HG02884 (cell line): ENCODE data around the gene FAF2.
"Not testable (repeated sequence)": the region's sequence is repeated elsewhere in the genome, so short reads cannot be mapped to it uniquely, and the experiment has no call there.

Experiments
- ATAC-seq: cut with Tn5 transposase; IDR thresholded peaks from one replicate; pipeline ENCODE4 v1.9.1; 2021; ENCODE audit warnings: mild to moderate bottlenecking, moderate library complexity; ENCODE audit not compliant: unreplicated experiment

The FAF2 gene

DNA sequence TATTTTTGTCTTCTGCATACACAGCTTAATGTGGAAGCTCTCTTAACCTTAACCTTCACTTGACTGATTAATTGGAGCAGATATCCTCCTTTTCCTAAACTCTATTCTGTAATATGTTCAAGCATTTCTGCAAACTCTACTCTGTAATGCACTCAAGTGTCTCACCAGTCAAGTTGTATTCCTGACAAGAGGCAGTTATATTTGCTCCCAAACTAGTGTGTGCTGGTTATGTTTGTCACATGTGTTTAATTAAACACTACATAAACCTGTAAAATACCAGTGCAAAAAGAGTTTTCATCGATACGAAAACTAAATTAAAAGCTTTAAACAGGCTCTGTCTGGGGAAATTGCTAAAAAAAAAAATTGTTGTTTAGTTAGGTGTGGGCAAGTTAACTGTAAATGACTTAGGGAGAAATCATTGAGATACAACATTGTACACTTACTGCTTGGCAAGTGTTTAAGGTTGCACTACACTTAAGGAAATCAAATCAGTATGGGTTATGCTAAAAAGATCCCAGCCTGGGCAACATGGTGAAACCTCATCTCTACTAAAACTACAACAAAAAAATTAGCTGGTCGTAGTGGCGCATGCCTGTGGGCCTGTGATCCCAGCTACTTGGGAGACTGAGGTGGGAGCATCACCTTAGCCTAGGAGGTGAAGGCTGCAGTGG lies 6.7 kb downstream of the FAF2 start:
- no peak for ATAC-seq

- ATAC-seq: no peak
These were observed 10.8 kb downstream of the FAF2 start for GRCh38 chr5:176458904-176459561.

- no peak for ATAC-seq
These were observed 13.2 kb downstream of the FAF2 start for GRCh38 chr5:176461349-176461748.

GRCh38 chr5:176463113-176463764 lies 15.1 kb downstream of the FAF2 start:
- no peak for ATAC-seq

- ATAC-seq: no peak
These were observed 18.2 kb downstream of the FAF2 start for GRCh38 chr5:176466245-176466871.

DNA sequence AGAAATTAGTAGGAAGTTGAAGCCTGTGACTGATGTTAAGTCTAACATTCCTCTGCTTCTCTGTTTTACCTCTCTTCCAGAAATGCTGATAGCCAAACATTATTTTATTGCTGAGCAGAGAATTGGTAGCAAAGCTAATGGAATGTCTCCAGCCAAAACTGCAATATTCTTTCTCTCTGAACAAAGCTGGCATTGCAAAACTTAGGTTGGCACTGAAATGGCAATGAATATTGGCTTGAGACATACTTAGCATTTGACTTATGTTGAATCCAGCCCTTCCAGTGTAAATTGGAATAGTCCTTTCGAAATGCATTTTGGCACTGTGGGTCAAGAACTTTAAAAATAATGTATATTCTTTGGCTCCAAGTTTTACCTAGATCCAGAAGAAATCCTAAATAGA lies 21.1 kb downstream of the FAF2 start:
- ATAC-seq: no peak

GRCh38 chr5:176470539-176470938 lies 22.4 kb downstream of the FAF2 start:
- ATAC-seq: no peak

DNA sequence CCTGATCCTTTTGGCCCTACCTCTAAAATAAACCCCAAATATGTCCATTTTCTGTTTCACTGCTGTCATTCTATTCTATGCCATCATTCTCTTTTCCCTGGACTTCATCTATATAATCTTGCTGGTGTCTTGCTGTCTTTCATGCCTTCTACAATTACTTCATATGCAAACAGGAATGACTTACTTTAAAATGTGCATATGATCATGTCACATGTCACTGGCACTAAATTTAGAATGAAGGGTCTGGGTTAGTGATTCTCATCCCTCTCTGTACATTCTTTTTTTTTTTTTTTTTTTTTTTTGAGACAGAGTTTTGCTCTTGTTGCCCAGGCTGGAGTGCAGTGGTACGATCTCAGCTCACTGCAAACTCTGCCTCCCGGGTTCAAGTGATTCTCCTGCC lies 22.9 kb downstream of the FAF2 start:
- no peak for ATAC-seq

DNA sequence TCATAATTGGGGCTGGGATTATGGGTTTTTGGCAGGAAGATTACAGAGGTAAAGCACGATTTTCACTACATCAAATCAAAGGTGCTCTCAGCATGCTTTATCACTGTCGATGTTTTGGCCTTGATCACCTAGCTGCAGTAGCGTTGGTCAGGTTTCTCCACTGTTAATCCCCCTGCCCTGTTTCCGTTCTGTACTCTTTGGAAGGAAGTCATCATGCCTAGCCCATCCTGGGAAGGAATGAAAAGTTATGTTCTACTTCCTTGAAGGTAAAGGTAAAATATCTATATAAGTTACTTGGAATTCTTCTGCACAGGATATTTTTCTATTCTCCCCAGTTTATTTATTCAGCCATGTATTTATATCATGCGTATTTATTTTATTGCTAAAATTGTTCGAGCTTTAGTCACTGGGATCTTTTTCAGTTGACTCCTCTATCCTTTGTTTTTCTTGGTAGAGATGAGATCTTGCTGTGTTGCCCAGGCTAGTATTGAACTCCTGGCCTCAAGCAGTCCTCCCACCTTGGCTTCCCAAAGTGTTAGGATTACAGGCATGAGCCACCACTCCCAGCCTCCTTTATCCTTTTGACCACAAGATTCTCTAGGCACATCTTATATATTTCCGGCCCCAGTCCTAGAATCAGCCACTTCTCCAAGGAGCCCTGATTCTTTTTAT lies 25.3 kb downstream of the FAF2 start:
- ATAC-seq: no peak

- no peak for ATAC-seq
These were observed 26.3 kb downstream of the FAF2 start for GRCh38 chr5:176474476-176474875.

- no peak for ATAC-seq
These were observed 33.5 kb downstream of the FAF2 start for GRCh38 chr5:176481711-176482110.

GRCh38 chr5:176485176-176485575 lies 37.0 kb downstream of the FAF2 start:
- ATAC-seq: no peak

DNA sequence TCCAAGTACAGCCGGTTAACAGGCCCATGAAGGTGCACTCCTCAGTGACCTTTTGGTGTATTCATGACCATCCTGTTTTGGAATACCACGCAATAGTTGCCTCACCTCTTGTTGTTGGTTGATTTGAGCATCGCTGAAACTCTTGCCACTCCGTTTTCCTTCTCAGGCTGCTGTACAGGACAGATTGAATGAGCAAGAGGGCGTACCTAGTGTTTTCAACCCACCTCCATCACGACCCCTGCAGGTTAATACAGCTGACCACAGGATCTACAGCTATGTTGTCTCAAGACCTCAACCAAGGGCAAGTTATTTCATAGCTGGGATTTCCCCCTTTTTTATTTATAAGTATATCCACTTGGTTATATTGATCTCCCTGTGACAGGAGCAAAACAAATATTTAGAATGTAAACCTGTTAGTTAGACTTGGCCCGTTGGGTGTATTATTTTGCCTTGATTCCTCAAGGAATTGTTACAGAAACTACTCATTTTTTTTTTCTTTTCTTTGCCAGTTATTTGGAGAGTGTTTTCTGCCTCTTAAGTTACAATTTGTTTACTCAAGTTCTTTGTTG lies 38.1 kb downstream of the FAF2 start:
- no peak for ATAC-seq

GRCh38 chr5:176487160-176487559 lies 39.0 kb downstream of the FAF2 start:
- ATAC-seq: not testable (repeated sequence)

- ATAC-seq: no peak
These were observed 40.9 kb downstream of the FAF2 start for GRCh38 chr5:176489077-176489476.

GRCh38 chr5:176490301-176490700 lies 42.1 kb downstream of the FAF2 start:
- no peak for ATAC-seq

DNA sequence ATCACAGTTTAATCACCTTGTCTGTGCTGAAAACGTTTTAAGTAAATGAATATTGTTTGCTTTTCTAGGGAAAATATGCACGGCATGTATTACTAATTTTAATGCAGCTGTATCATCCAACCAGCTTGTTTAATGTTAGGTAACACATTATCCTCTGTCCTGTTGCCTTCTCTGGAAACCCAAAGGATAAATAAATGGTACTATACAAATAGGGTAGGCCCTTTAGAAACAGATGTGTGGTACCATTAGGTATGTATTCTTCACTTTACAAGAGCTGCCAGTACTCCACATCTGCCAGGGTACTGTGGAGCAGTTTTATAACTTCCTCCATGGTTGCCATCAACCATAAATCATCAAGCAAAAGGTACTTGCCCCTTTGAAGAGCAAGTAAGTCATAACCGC lies 42.9 kb downstream of the FAF2 start:
- ATAC-seq: no peak

- ATAC-seq: no peak
These were observed 43.7 kb downstream of the FAF2 start for GRCh38 chr5:176491901-176492300.

GRCh38 chr5:176492431-176492830 lies 44.2 kb downstream of the FAF2 start:
- ATAC-seq: no peak

GRCh38 chr5:176497852-176498251 lies 49.7 kb downstream of the FAF2 start:
- no peak for ATAC-seq

- no peak for ATAC-seq
These were observed 51.1 kb downstream of the FAF2 start for GRCh38 chr5:176499273-176499672.
